PC-3 (cell line): ENCODE results near the gene VPS8. TPM values are rescaled to one million over a fixed set of nuclear protein-coding genes. Genes with fewer than 3 reads are reported as not detected.
"Not testable (repeated sequence)": the region's sequence is repeated elsewhere in the genome, so short reads cannot be mapped to it uniquely, and the experiment has no call there.

Experiments
- ATAC-seq: fragments of 200-7000 bp; cut with Tn5 transposase; 2 replicates; pipeline ENCODE4 v1.9.1; 2020; ENCODE audit warnings: mild to moderate bottlenecking, moderate library complexity
- BruUV-seq: library from RNA; stranded (reverse); fragments of 400-500 nt; replicated peaks from 2 replicates; lab custom pipeline; 2021; lab: Mats Ljungman, UMichigan
- CTCF ChIA-PET: fragments of 300-600 bp; sonication (Branson Sonifier 250); formaldehyde crosslinking; loops from one replicate; lab custom pipeline; 2022; ENCODE audit warnings: antibody characterized with exemption; lab: Charles Lee
- POLR2A ChIA-PET: fragments of 300-600 bp; sonication (Branson Sonifier 250); formaldehyde crosslinking; loops from one replicate; lab custom pipeline; 2022; ENCODE audit warnings: antibody characterized with exemption; ENCODE audit not compliant: unreplicated experiment; lab: Charles Lee
- DNase-seq: peaks from one replicate; pipeline ENCODE4 v3.0.0-alpha.2; 2015
- H2AFZ ChIP-seq: fragments of 300-600 bp; sonication (generic); 2 replicates; pipeline ENCODE4 v1.6.0; 2016; ENCODE audit warnings: antibody characterized with exemption, low read length
- H3F3A ChIP-seq: fragments of 300-600 bp; sonication (generic); one replicate; pipeline ENCODE4 v1.6.0; 2017; ENCODE audit warnings: antibody characterized with exemption, low read length, control low read depth, mild to moderate bottlenecking; ENCODE audit not compliant: unreplicated experiment
- H3K27ac ChIP-seq: fragments of 300-600 bp; sonication (generic); 2 replicates; pipeline ENCODE4 v1.5.1; 2016; ENCODE audit warnings: mild to moderate bottlenecking, low read length
- H3K27me3 ChIP-seq: fragments of 300-600 bp; sonication (generic); 2 replicates; pipeline ENCODE4 v1.6.1; 2016; ENCODE audit warnings: low read length, mixed read lengths
- H3K36me3 ChIP-seq: fragments of 300-600 bp; sonication (generic); 2 replicates; pipeline ENCODE4 v1.6.1; 2016; ENCODE audit warnings: low read depth, mixed run types, low read length, mixed read lengths
- H3K4me1 ChIP-seq: fragments of 300-600 bp; sonication (generic); 2 replicates; pipeline ENCODE4 v1.5.1; 2016; ENCODE audit warnings: low read length; ENCODE audit not compliant: insufficient read depth
- H3K4me2 ChIP-seq: fragments of 300-600 bp; sonication (generic); 2 replicates; pipeline ENCODE4 v1.6.0; 2016; ENCODE audit warnings: low read length
- H3K4me3 ChIP-seq: fragments of 300-600 bp; sonication (generic); 2 replicates; pipeline ENCODE4 v1.5.1; 2016; ENCODE audit warnings: mild to moderate bottlenecking, low read length, mixed read lengths
- H3K79me2 ChIP-seq: fragments of 300-600 bp; sonication (generic); 2 replicates; pipeline ENCODE4 v1.6.1; 2017; ENCODE audit warnings: low read length, mixed read lengths
- H3K9ac ChIP-seq: fragments of 300-600 bp; sonication (generic); 2 replicates; pipeline ENCODE4 v1.6.0; 2016; ENCODE audit warnings: mild to moderate bottlenecking, low read length
- H3K9me2 ChIP-seq: fragments of 300-600 bp; sonication (generic); replicated peaks from 2 replicates; pipeline ENCODE4 v1.6.1; 2016; ENCODE audit warnings: mixed run types, low read length, mixed read lengths
- H3K9me3 ChIP-seq: fragments of 300-600 bp; sonication (generic); 2 replicates; pipeline ENCODE4 v1.6.1; 2016; ENCODE audit warnings: low read length, mixed read lengths
- H4K20me1 ChIP-seq: fragments of 300-600 bp; sonication (generic); 2 replicates; pipeline ENCODE4 v1.6.1; 2016; ENCODE audit warnings: low read length, mixed read lengths
- CTCF ChIP-seq: fragments of 300-600 bp; sonication (generic); conservative IDR thresholded peaks from 2 replicates; pipeline ENCODE4 v1.5.1; 2017; ENCODE audit warnings: antibody characterized with exemption, low read depth, mild to moderate bottlenecking, low read length
- EZH2 ChIP-seq: fragments of 300-600 bp; sonication (generic); IDR thresholded peaks from one replicate; pipeline ENCODE4 v1.6.1; 2017; ENCODE audit warnings: antibody characterized with exemption, mild to moderate bottlenecking, low read length; ENCODE audit not compliant: unreplicated experiment
- EZH2phosphoT487 ChIP-seq: fragments of 300-600 bp; sonication (generic); IDR thresholded peaks from 2 replicates; pipeline ENCODE4 v1.6.1; 2018; ENCODE audit warnings: mild to moderate bottlenecking, antibody characterized with exemption, low read length, borderline replicate concordance
- intact Hi-C: fragments of 100-400 bp; cut with micrococcal nuclease; formaldehyde crosslinking; loops from 2 replicates; pipeline ENCODE4 v1.9.0; 2023
- total RNA-seq: library from RNA; depleted of rRNA; stranded (reverse); fragments of >200 nt; gene quantifications from 2 replicates; pipeline ENCODE4 v1.2.3, GENCODE V29; 2014

Gene VPS8
- total RNA-seq, 1 experiment from 2014 or later = 38.0 TPM

GRCh38 chr3:184946917-184947316 is 135.0 kb downstream of the VPS8 start:
- H3K4me2 ChIP-seq = no peak overlapping the region

GRCh38 chr3:184949251-184949965 is 137.4 kb downstream of the VPS8 start:
- ChIA-PET CTCF (no interaction called here), POLR2A (no interaction called here)
- H3K9ac ChIP-seq = no peak overlapping the region
- H2AFZ ChIP-seq = no peak overlapping the region
- no peak overlapping the region for H3K4me2 ChIP-seq
- H3K27ac ChIP-seq = no peak overlapping the region
- H3K4me3 ChIP-seq = no peak overlapping the region
- no peaks in the 10 kb centered on the region for H3K27me3 ChIP-seq
- ATAC-seq (peak; percentile 42), DNase-seq (no peak)
- intact Hi-C loops = no loop called here
- no peaks in the 10 kb centered on the region for H3K36me3 ChIP-seq
- H3K79me2 ChIP-seq = no peaks in the 10 kb centered on the region
- H3F3A ChIP-seq = no peaks in the 10 kb centered on the region
- no TSS peak for BruUV-seq
- no peaks in the 10 kb centered on the region for H3K9me3 ChIP-seq
- no peaks in the 10 kb centered on the region for H3K4me1 ChIP-seq
- H4K20me1 ChIP-seq = no peaks in the 10 kb centered on the region
- TF ChIP-seq EZH2phosphoT487 = no peak
- TF ChIP-seq EZH2 = no peak
- no peak for TF ChIP-seq CTCF
- H3K9me2 ChIP-seq = no peaks in the 10 kb centered on the region

More at GRCh38 chr3:184946917-184947316, 135.0 kb downstream of the VPS8 start:
- no peaks in the 10 kb centered on the region for H3F3A ChIP-seq
- no peaks in the 10 kb centered on the region for H3K9me2 ChIP-seq
- H3K4me3 ChIP-seq = no peak overlapping the region
- H3K4me1 ChIP-seq = no peaks in the 10 kb centered on the region
- no peaks in the 10 kb centered on the region for H4K20me1 ChIP-seq
- no peaks in the 10 kb centered on the region for H3K79me2 ChIP-seq
- DNase-seq = no peak
- H3K36me3 ChIP-seq = 0 out of 2 replicates have a peak, but pooled peaks cover 3% of the 10 kb centered on the region
- ChIA-PET CTCF (no interaction called here), POLR2A (no interaction called here)
- no peaks in the 10 kb centered on the region for H3K27me3 ChIP-seq
- no peaks in the 10 kb centered on the region for H3K9me3 ChIP-seq
- no peak overlapping the region for H3K9ac ChIP-seq
- BruUV-seq = no TSS peak
- H2AFZ ChIP-seq = no peak overlapping the region
- no peak for ATAC-seq
- no peak overlapping the region for H3K27ac ChIP-seq
- TF ChIP-seq EZH2 (no peak), CTCF (no peak), EZH2phosphoT487 (no peak)
- intact Hi-C loops = no loop called here

GRCh38 chr3:184950816-184951215 is 138.8 kb downstream of the VPS8 start:
- H3K9me2 ChIP-seq, H3K4me3 ChIP-seq, H2AFZ ChIP-seq, POLR2A ChIA-PET, H3K36me3 ChIP-seq, H3K4me2 ChIP-seq, BruUV-seq, H3K79me2 ChIP-seq, CTCF ChIA-PET, H3K4me1 ChIP-seq, H3K27ac ChIP-seq, H4K20me1 ChIP-seq, H3K9me3 ChIP-seq, H3F3A ChIP-seq, intact Hi-C loops, H3K9ac ChIP-seq, H3K27me3 ChIP-seq: not testable (repeated sequence)
- peak; percentile 37; the same call in 1 of the 2 replicates for ATAC-seq
- peak; percentile 52 for DNase-seq
